Hepatocyte (in vitro differentiated cells): ENCODE measurements around the gene CXorf66. TPM values are rescaled to one million over a fixed set of nuclear protein-coding genes. Genes with fewer than 3 reads are reported as not detected.
"Not testable (repeated sequence)": the region's sequence is repeated elsewhere in the genome, so short reads cannot be mapped to it uniquely, and the experiment has no call there.

Experiments
- DNase-seq: peaks from one replicate; pipeline ENCODE4 v3.0.0-alpha.2; 2016; ENCODE audit warnings: low spot score
- H2AFZ ChIP-seq: fragments of 200-600 bp; sonication (generic); 2 replicates; pipeline ENCODE4 v1.6.0; 2016; ENCODE audit warnings: antibody characterized with exemption, mild to moderate bottlenecking
- H3K27ac ChIP-seq: fragments of 200-600 bp; sonication (generic); 2 replicates; pipeline ENCODE4 v1.5.1; 2016; ENCODE audit warnings: mild to moderate bottlenecking
- H3K27me3 ChIP-seq: fragments of 200-600 bp; sonication (generic); 2 replicates; pipeline ENCODE4 v1.6.1; 2016
- H3K36me3 ChIP-seq: fragments of 200-600 bp; sonication (generic); replicated peaks from 2 replicates; pipeline ENCODE4 v1.5.1; 2016; ENCODE audit warnings: low read depth; ENCODE audit not compliant: insufficient read depth
- H3K4me1 ChIP-seq: fragments of 200-600 bp; sonication (generic); 2 replicates; pipeline ENCODE4 v1.5.1; 2016; ENCODE audit warnings: mild to moderate bottlenecking, moderate library complexity; ENCODE audit not compliant: insufficient read depth
- H3K4me2 ChIP-seq: fragments of 200-600 bp; sonication (generic); 2 replicates; pipeline ENCODE4 v1.6.0; 2016
- H3K4me3 ChIP-seq: fragments of 200-600 bp; sonication (generic); 2 replicates; pipeline ENCODE4 v1.5.1; 2016; ENCODE audit warnings: mild to moderate bottlenecking
- H3K79me2 ChIP-seq: fragments of 200-600 bp; sonication (generic); 2 replicates; pipeline ENCODE4 v1.6.0; 2017; ENCODE audit warnings: mild to moderate bottlenecking
- H3K9me2 ChIP-seq: fragments of 200-600 bp; sonication (generic); replicated peaks from 2 replicates; pipeline ENCODE4 v1.6.0; 2017; ENCODE audit warnings: mild to moderate bottlenecking; ENCODE audit not compliant: insufficient read depth
- H3K9me3 ChIP-seq: fragments of 200-600 bp; sonication (generic); 2 replicates; pipeline ENCODE4 v1.5.1; 2016; ENCODE audit warnings: low read depth, mild to moderate bottlenecking
- H4K20me1 ChIP-seq: fragments of 200-600 bp; sonication (generic); 2 replicates; pipeline ENCODE4 v1.6.0; 2016; ENCODE audit warnings: mild to moderate bottlenecking; ENCODE audit not compliant: insufficient read depth, poor library complexity, severe bottlenecking
- EZH2 ChIP-seq: fragments of 200-600 bp; sonication (generic); IDR thresholded peaks from 2 replicates; pipeline ENCODE4 v1.6.1; 2016; ENCODE audit warnings: antibody characterized with exemption, mild to moderate bottlenecking, borderline replicate concordance
- EZH2phosphoT487 ChIP-seq: fragments of 200-600 bp; sonication (generic); IDR thresholded peaks from one replicate; pipeline ENCODE4 v1.6.1; 2018; ENCODE audit warnings: antibody characterized with exemption, mild to moderate bottlenecking, low read depth, moderate library complexity; ENCODE audit not compliant: unreplicated experiment, severe bottlenecking
- WGBS: methylation state at CpG from one replicate; pipeline ENCODE4 v1.1.6; 2016; ENCODE audit warnings: low lambda C conversion rate; ENCODE audit errors: missing lambda C conversion rate; 5-methylcytosine and 5-hydroxymethylcytosine counted together
- polyA plus RNA-seq: library from polyadenylated mRNA; unstranded; fragments of >200 nt; fragmentation: Nextera tagmentation; extraction: Ambion mirVana; gene quantifications from 2 replicates; pipeline ENCODE4 v1.2.1, GENCODE V29; 2016
- total RNA-seq: library from RNA; depleted of rRNA; stranded (reverse); fragments of >200 nt; gene quantifications from 2 replicates; pipeline ENCODE4 v1.2.3, GENCODE V29; 2014
- TF ChIP-seq, protein P1 (sequence below): fragments of 200-600 bp; sonication (generic); IDR thresholded peaks from 2 replicates; pipeline ENCODE4 v1.5.1; 2016; ENCODE audit warnings: antibody characterized with exemption, mild to moderate bottlenecking; ENCODE audit not compliant: poor library complexity

CXorf66 gene
- total and polyA plus RNA-seq, 2 experiments from 2014 or later: not detected

DNA sequence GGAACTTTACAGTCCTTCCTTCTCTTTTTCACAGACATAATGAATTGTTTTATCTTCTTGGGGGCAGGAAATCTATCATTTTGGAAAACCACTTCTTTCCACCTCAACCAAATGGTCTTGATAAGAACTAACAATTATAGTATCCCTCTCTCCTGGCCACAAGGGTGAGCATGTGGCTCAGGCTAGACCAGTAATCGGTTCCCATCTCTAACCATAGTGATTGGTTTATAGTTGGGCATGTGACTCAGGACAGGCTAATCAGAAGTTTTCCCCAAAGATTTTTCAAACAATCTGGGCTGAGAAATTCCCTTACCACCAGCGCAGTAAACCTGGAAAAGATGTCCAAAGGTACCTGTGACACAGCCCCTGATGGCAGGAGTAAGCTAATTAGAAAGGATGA is 4.0 kb upstream of the CXorf66 start:
- Histone ChIP-seq H3K27ac (no peak overlapping the region), H3K4me1 (no peaks in the 10 kb centered on the region), H4K20me1 (no peaks in the 10 kb centered on the region), H3K4me2 (no peak overlapping the region), H3K9me2 (no peaks in the 10 kb centered on the region), H3K36me3 (no peaks in the 10 kb centered on the region), H3K79me2 (no peaks in the 10 kb centered on the region), H3K4me3 (no peak overlapping the region), H3K27me3 (no peaks in the 10 kb centered on the region), H2AFZ (no peak overlapping the region), H3K9me3 (no peaks in the 10 kb centered on the region)
- TF ChIP-seq, protein P1, sequence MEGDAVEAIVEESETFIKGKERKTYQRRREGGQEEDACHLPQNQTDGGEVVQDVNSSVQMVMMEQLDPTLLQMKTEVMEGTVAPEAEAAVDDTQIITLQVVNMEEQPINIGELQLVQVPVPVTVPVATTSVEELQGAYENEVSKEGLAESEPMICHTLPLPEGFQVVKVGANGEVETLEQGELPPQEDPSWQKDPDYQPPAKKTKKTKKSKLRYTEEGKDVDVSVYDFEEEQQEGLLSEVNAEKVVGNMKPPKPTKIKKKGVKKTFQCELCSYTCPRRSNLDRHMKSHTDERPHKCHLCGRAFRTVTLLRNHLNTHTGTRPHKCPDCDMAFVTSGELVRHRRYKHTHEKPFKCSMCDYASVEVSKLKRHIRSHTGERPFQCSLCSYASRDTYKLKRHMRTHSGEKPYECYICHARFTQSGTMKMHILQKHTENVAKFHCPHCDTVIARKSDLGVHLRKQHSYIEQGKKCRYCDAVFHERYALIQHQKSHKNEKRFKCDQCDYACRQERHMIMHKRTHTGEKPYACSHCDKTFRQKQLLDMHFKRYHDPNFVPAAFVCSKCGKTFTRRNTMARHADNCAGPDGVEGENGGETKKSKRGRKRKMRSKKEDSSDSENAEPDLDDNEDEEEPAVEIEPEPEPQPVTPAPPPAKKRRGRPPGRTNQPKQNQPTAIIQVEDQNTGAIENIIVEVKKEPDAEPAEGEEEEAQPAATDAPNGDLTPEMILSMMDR: no peak
- WGBS: 59% methylated on average over 2 of the region's 2 CpGs
- DNase-seq: no peak

DNA sequence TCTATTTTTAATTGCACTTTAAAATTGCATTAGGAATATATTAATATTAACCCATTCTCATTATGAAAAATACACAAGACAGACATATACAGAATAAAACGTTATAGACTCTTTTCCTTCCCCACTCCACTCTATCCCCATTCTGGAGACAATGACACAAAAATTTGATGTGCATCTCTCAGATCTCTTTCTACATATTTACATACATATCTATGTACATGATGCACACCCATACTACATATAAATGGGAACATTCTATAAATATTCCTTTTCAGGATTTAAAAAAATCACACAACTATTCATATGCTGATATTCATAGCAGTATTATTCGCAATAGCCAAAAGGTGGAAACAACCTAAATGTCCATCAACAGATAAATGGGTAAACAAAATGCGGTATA is 2.4 kb upstream of the CXorf66 start:
- WGBS: 76% methylated on average over 3 of the region's 3 CpGs
- no peak overlapping the region for H3K4me3 ChIP-seq
- H3K79me2 ChIP-seq: no peaks in the 10 kb centered on the region
- no peaks in the 10 kb centered on the region for H3K9me2 ChIP-seq
- H3K36me3 ChIP-seq: no peaks in the 10 kb centered on the region
- no peaks in the 10 kb centered on the region for H3K9me3 ChIP-seq
- no peaks in the 10 kb centered on the region for H3K27me3 ChIP-seq
- H3K4me2 ChIP-seq: no peak overlapping the region
- no peak for DNase-seq
- no peak overlapping the region for H2AFZ ChIP-seq
- no peak overlapping the region for H3K27ac ChIP-seq
- no peaks in the 10 kb centered on the region for H4K20me1 ChIP-seq
- H3K4me1 ChIP-seq: no peaks in the 10 kb centered on the region
- TF ChIP-seq EZH2 (no peak), EZH2phosphoT487 (no peak)
- TF ChIP-seq, protein P1: no peak

DNA sequence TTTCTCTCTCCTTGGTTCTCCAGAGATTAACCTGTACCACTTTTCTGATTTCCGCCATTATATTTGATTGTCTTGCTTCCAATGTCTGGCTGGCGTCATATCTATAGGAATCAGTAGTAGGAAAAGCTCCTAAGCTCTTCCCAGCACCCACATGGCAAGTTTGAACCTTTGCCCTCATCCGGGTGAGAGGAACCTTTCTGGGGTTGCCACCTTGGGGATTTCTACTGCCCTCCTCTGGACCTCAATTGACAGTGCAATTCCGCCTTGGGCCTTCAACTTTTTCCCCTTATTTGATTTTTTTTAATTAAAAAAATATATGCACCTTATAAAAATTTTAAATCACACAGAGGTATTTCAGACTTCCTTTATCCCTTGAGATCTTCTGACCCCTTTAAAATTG is 2.0 kb upstream of the CXorf66 start:
- H3K4me3 ChIP-seq: no peak overlapping the region
- H3K27ac ChIP-seq: no peak overlapping the region
- H4K20me1 ChIP-seq: no peaks in the 10 kb centered on the region
- no peaks in the 10 kb centered on the region for H3K9me3 ChIP-seq
- DNase-seq: no peak
- no peaks in the 10 kb centered on the region for H3K9me2 ChIP-seq
- no peaks in the 10 kb centered on the region for H3K4me1 ChIP-seq
- TF ChIP-seq, protein P1: no peak
- TF ChIP-seq EZH2phosphoT487 (no peak), EZH2 (no peak)
- no peaks in the 10 kb centered on the region for H3K36me3 ChIP-seq
- 67% methylated on average over 4 of the region's 4 CpGs for WGBS
- H3K79me2 ChIP-seq: no peaks in the 10 kb centered on the region
- no peak overlapping the region for H2AFZ ChIP-seq
- no peak overlapping the region for H3K4me2 ChIP-seq
- H3K27me3 ChIP-seq: no peaks in the 10 kb centered on the region

DNA sequence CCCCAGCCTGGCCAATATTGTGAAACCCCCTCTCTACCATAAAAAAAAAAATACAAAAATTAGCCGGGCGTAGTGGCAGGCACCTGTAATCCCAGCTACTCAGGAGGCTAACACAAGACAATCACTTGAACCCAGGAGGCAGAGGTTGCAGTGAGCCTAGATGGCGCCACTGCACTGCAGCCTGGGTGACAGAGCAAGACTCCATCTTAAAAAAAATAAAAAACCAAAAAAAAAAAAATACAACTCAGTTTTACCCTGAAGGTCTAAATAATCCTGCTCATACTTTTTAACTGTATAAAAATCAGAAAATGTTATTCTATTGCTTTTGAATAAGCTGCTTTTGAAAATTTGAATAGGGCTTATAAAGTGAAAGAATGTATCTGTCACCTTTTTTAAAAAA is 838 bp upstream of the CXorf66 start:
- 64% methylated on average over 3 of the region's 3 CpGs for WGBS
- H3K79me2 ChIP-seq, H3K4me3 ChIP-seq, DNase-seq, H2AFZ ChIP-seq, H3K27me3 ChIP-seq, H3K9me2 ChIP-seq, H4K20me1 ChIP-seq, H3K4me2 ChIP-seq, H3K4me1 ChIP-seq, H3K9me3 ChIP-seq, H3K27ac ChIP-seq, H3K36me3 ChIP-seq: not testable (repeated sequence)

DNA sequence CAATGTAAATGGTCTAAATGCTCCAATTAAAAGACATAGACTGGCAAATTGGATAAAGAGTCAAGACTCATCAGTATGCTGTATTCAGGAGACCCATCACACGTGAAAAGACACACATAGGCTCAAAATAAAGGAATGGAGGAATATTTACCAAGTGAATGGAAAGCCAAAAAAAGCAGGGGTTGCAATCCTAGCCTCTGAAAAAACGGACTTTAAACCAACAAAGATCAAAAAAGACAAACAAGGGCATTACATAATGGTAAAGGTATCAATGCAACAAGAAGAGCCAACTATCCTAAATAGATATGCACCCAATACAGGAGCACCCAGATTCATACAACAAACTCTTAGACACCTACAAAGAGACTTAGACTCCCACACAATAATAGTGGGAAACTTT is 4.2 kb downstream of the CXorf66 start:
- not testable (repeated sequence) for H3K4me2 ChIP-seq, H3K9me2 ChIP-seq, H2AFZ ChIP-seq, H3K9me3 ChIP-seq, H4K20me1 ChIP-seq, H3K36me3 ChIP-seq, DNase-seq, H3K79me2 ChIP-seq, H3K4me1 ChIP-seq, H3K4me3 ChIP-seq, H3K27me3 ChIP-seq, H3K27ac ChIP-seq
- WGBS: 37% methylated on average over 2 of the region's 2 CpGs
